Measurements from ENCODE around the gene TARS2.

The TARS2 gene

GRCh38 chr1:150456146-150456647, 31.0 kb upstream of the TARS2 start:
- no peak for DNase-seq
- H3K4me3 ChIP-seq (ENCODE audit: low read length), result no peak overlapping the region
- no peak overlapping the region for H3K4me2 ChIP-seq (ENCODE audit: low read depth, low read length)
- no peak overlapping the region for H3K27ac ChIP-seq (ENCODE audit: low read length)
- H3K9me2 ChIP-seq (replicated peaks; ENCODE audit: insufficient read depth, low read length), result no peaks in the 10 kb centered on the region
- no peaks in the 10 kb centered on the region for H3K27me3 ChIP-seq (replicated peaks; ENCODE audit: insufficient read depth, low read length)
- no peaks in the 10 kb centered on the region for H3K9me3 ChIP-seq (replicated peaks; ENCODE audit: insufficient read depth, low read length)
- no peak overlapping the region for H2AFZ ChIP-seq (ENCODE audit: low read length)
- H3K36me3 ChIP-seq (replicated peaks; ENCODE audit: insufficient read depth, low read length), result no peaks in the 10 kb centered on the region; the same call in 1 of the 2 replicates
- H4K20me1 ChIP-seq (ENCODE audit: insufficient read depth, low read length), result no peaks in the 10 kb centered on the region
- no peaks in the 10 kb centered on the region for H3K4me1 ChIP-seq (ENCODE audit: low read length)
- H3F3A ChIP-seq (ENCODE audit: insufficient read depth, low read length), result no peaks in the 10 kb centered on the region
- TF ChIP-seq CTCF (IDR thresholded peaks at IDR 0.05; ENCODE audit: low read length) (no peak), EZH2phosphoT487 (IDR thresholded peaks at IDR 0.05; ENCODE audit: low read length) (no peak), EZH2 (optimal IDR thresholded peaks at IDR 0.05; ENCODE audit: low read depth, low read length) (no peak)
- no peak overlapping the region for H3K9ac ChIP-seq (ENCODE audit: low read length)
- peaks cover 12% of the 10 kb centered on the region for H3K79me2 ChIP-seq (ENCODE audit: low read length)

- Histone ChIP-seq H3K9ac (ENCODE audit: low read length) (no peak overlapping the region), H3K4me1 (ENCODE audit: low read length) (no peaks in the 10 kb centered on the region), H3K9me3 (replicated peaks; ENCODE audit: insufficient read depth, low read length) (no peaks in the 10 kb centered on the region), H3K27ac (ENCODE audit: low read length) (no peak overlapping the region), H3K36me3 (replicated peaks; ENCODE audit: insufficient read depth, low read length) (no peaks in the 10 kb centered on the region), H3K9me2 (replicated peaks; ENCODE audit: insufficient read depth, low read length) (no peaks in the 10 kb centered on the region), H4K20me1 (ENCODE audit: insufficient read depth, low read length) (no peaks in the 10 kb centered on the region), H3K4me3 (ENCODE audit: low read length) (no peak overlapping the region), H3F3A (ENCODE audit: insufficient read depth, low read length) (peaks cover 8% of the 10 kb centered on the region; the same call in 1 of the 2 replicates), H3K79me2 (ENCODE audit: low read length) (no peaks in the 10 kb centered on the region), H3K27me3 (replicated peaks; ENCODE audit: insufficient read depth, low read length) (no peaks in the 10 kb centered on the region), H3K4me2 (ENCODE audit: low read depth, low read length) (no peak overlapping the region), H2AFZ (ENCODE audit: low read length) (no peak overlapping the region)
- no peak for TF ChIP-seq EZH2 (optimal IDR thresholded peaks at IDR 0.05; ENCODE audit: low read depth, low read length)
- TF ChIP-seq CTCF (IDR thresholded peaks at IDR 0.05; ENCODE audit: low read length), result peak; percentile 89
- TF ChIP-seq EZH2phosphoT487 (IDR thresholded peaks at IDR 0.05; ENCODE audit: low read length), result no peak
- DNase-seq, result peak; percentile 84
These were observed 22.8 kb upstream of the TARS2 start for GRCh38 chr1:150464422-150464826.

- no peak for DNase-seq
- Histone ChIP-seq H3F3A (ENCODE audit: insufficient read depth, low read length) (peaks cover 8% of the 10 kb centered on the region; the same call in 1 of the 2 replicates), H3K4me1 (ENCODE audit: low read length) (no peaks in the 10 kb centered on the region), H3K27ac (ENCODE audit: low read length) (no peak overlapping the region), H3K36me3 (replicated peaks; ENCODE audit: insufficient read depth, low read length) (peaks cover 11% of the 10 kb centered on the region), H3K9ac (ENCODE audit: low read length) (no peak overlapping the region), H3K9me2 (replicated peaks; ENCODE audit: insufficient read depth, low read length) (no peaks in the 10 kb centered on the region), H2AFZ (ENCODE audit: low read length) (no peak overlapping the region), H3K79me2 (ENCODE audit: low read length) (no peaks in the 10 kb centered on the region), H3K4me2 (ENCODE audit: low read depth, low read length) (no peak overlapping the region), H4K20me1 (ENCODE audit: insufficient read depth, low read length) (no peaks in the 10 kb centered on the region), H3K27me3 (replicated peaks; ENCODE audit: insufficient read depth, low read length) (no peaks in the 10 kb centered on the region), H3K9me3 (replicated peaks; ENCODE audit: insufficient read depth, low read length) (no peaks in the 10 kb centered on the region), H3K4me3 (ENCODE audit: low read length) (no peak overlapping the region)
- TF ChIP-seq EZH2phosphoT487 (IDR thresholded peaks at IDR 0.05; ENCODE audit: low read length) (no peak), CTCF (IDR thresholded peaks at IDR 0.05; ENCODE audit: low read length) (no peak), EZH2 (optimal IDR thresholded peaks at IDR 0.05; ENCODE audit: low read depth, low read length) (no peak)
These were observed 20.3 kb upstream of the TARS2 start for GRCh38 chr1:150466964-150467363.
